Hepatocyte (in vitro differentiated cells): Measurements from ENCODE around the gene INIP. TPM values are rescaled to one million over a fixed set of nuclear protein-coding genes. Genes with fewer than 3 reads are reported as not detected.

Experiments used
- DNase-seq: peaks from one replicate; pipeline ENCODE4 v3.0.0-alpha.2; 2016; ENCODE audit warnings: low spot score
- H2AFZ ChIP-seq: fragments of 200-600 bp; sonication (generic); 2 replicates; pipeline ENCODE4 v1.6.0; 2016; ENCODE audit warnings: antibody characterized with exemption, mild to moderate bottlenecking
- H3K27ac ChIP-seq: fragments of 200-600 bp; sonication (generic); 2 replicates; pipeline ENCODE4 v1.5.1; 2016; ENCODE audit warnings: mild to moderate bottlenecking
- H3K27me3 ChIP-seq: fragments of 200-600 bp; sonication (generic); 2 replicates; pipeline ENCODE4 v1.6.1; 2016
- H3K36me3 ChIP-seq: fragments of 200-600 bp; sonication (generic); replicated peaks from 2 replicates; pipeline ENCODE4 v1.5.1; 2016; ENCODE audit warnings: low read depth; ENCODE audit not compliant: insufficient read depth
- H3K4me1 ChIP-seq: fragments of 200-600 bp; sonication (generic); 2 replicates; pipeline ENCODE4 v1.5.1; 2016; ENCODE audit warnings: mild to moderate bottlenecking, moderate library complexity; ENCODE audit not compliant: insufficient read depth
- H3K4me2 ChIP-seq: fragments of 200-600 bp; sonication (generic); 2 replicates; pipeline ENCODE4 v1.6.0; 2016
- H3K4me3 ChIP-seq: fragments of 200-600 bp; sonication (generic); 2 replicates; pipeline ENCODE4 v1.5.1; 2016; ENCODE audit warnings: mild to moderate bottlenecking
- H3K79me2 ChIP-seq: fragments of 200-600 bp; sonication (generic); 2 replicates; pipeline ENCODE4 v1.6.0; 2017; ENCODE audit warnings: mild to moderate bottlenecking
- H3K9me2 ChIP-seq: fragments of 200-600 bp; sonication (generic); replicated peaks from 2 replicates; pipeline ENCODE4 v1.6.0; 2017; ENCODE audit warnings: mild to moderate bottlenecking; ENCODE audit not compliant: insufficient read depth
- H3K9me3 ChIP-seq: fragments of 200-600 bp; sonication (generic); 2 replicates; pipeline ENCODE4 v1.5.1; 2016; ENCODE audit warnings: low read depth, mild to moderate bottlenecking
- H4K20me1 ChIP-seq: fragments of 200-600 bp; sonication (generic); 2 replicates; pipeline ENCODE4 v1.6.0; 2016; ENCODE audit warnings: mild to moderate bottlenecking; ENCODE audit not compliant: insufficient read depth, poor library complexity, severe bottlenecking
- EZH2 ChIP-seq: fragments of 200-600 bp; sonication (generic); IDR thresholded peaks from 2 replicates; pipeline ENCODE4 v1.6.1; 2016; ENCODE audit warnings: antibody characterized with exemption, mild to moderate bottlenecking, borderline replicate concordance
- EZH2phosphoT487 ChIP-seq: fragments of 200-600 bp; sonication (generic); IDR thresholded peaks from one replicate; pipeline ENCODE4 v1.6.1; 2018; ENCODE audit warnings: antibody characterized with exemption, mild to moderate bottlenecking, low read depth, moderate library complexity; ENCODE audit not compliant: unreplicated experiment, severe bottlenecking
- WGBS: methylation state at CpG from one replicate; pipeline ENCODE4 v1.1.6; 2016; ENCODE audit warnings: low lambda C conversion rate; ENCODE audit errors: missing lambda C conversion rate; 5-methylcytosine and 5-hydroxymethylcytosine counted together
- polyA plus RNA-seq: library from polyadenylated mRNA; unstranded; fragments of >200 nt; fragmentation: Nextera tagmentation; extraction: Ambion mirVana; gene quantifications from 2 replicates; pipeline ENCODE4 v1.2.1, GENCODE V29; 2016
- total RNA-seq: library from RNA; depleted of rRNA; stranded (reverse); fragments of >200 nt; gene quantifications from 2 replicates; pipeline ENCODE4 v1.2.3, GENCODE V29; 2014
- TF ChIP-seq, protein P1 (sequence below): fragments of 200-600 bp; sonication (generic); IDR thresholded peaks from 2 replicates; pipeline ENCODE4 v1.5.1; 2016; ENCODE audit warnings: antibody characterized with exemption, mild to moderate bottlenecking; ENCODE audit not compliant: poor library complexity

The INIP gene
- total and polyA plus RNA-seq, 2 experiments from 2014 or later = 19.3 to 37.4 TPM

DNA sequence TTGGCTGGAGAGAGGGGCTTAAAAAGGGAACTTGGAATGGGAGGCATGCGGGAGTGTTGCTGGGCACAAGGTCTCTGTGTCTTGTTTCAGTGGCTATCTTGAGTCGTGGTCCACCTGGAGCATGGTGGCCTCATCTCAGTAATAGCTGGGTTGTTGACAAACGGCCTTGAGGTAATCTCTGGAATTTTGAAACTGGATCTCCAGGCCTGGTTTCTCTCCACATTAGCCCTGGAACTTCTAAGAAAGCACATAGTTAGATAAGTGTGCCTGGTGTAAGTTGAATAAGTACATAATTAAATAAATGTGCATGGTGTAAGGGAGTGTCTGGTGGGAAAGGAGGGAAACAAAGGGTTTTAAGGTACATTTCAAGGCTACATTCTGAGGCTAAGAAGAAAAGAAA lies 62.2 kb downstream of the INIP start:
- WGBS = 18% methylated on average over 3 of the region's 3 CpGs
- Histone ChIP-seq H3K79me2 (no peaks in the 10 kb centered on the region), H3K9me3 (no peaks in the 10 kb centered on the region), H2AFZ (no peak overlapping the region), H3K4me2 (peak overlapping the region; percentile 49), H4K20me1 (no peaks in the 10 kb centered on the region), H3K9me2 (no peaks in the 10 kb centered on the region), H3K27me3 (no peaks in the 10 kb centered on the region), H3K27ac (peak overlapping the region; percentile 20), H3K4me3 (no peak overlapping the region), H3K4me1 (no peaks in the 10 kb centered on the region), H3K36me3 (no peaks in the 10 kb centered on the region)
- TF ChIP-seq EZH2phosphoT487 = no peak
- TF ChIP-seq, protein P1, sequence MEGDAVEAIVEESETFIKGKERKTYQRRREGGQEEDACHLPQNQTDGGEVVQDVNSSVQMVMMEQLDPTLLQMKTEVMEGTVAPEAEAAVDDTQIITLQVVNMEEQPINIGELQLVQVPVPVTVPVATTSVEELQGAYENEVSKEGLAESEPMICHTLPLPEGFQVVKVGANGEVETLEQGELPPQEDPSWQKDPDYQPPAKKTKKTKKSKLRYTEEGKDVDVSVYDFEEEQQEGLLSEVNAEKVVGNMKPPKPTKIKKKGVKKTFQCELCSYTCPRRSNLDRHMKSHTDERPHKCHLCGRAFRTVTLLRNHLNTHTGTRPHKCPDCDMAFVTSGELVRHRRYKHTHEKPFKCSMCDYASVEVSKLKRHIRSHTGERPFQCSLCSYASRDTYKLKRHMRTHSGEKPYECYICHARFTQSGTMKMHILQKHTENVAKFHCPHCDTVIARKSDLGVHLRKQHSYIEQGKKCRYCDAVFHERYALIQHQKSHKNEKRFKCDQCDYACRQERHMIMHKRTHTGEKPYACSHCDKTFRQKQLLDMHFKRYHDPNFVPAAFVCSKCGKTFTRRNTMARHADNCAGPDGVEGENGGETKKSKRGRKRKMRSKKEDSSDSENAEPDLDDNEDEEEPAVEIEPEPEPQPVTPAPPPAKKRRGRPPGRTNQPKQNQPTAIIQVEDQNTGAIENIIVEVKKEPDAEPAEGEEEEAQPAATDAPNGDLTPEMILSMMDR = no peak
- TF ChIP-seq EZH2 = no peak
- DNase-seq = peak; percentile 12

DNA sequence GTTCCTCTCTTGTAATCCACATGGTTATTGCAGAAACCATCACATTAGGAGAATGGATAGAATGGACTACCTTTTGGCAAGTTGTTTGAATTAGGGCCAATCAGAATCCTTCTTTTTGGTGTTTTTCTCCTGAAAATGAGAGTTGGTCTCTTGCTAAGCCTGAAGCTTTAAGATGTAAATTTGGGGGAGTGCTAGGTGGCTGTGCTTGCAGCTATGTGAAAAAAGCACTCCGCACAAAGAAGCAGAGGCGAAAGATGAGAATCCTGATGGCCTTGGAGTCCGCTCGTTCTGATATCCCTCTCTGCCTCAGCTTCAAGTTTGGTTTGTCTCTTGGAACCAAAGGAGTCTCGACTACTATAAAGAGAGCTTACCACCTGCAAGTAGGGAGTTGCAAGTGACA lies 63.6 kb downstream of the INIP start:
- H3K79me2 ChIP-seq = no peaks in the 10 kb centered on the region

DNA sequence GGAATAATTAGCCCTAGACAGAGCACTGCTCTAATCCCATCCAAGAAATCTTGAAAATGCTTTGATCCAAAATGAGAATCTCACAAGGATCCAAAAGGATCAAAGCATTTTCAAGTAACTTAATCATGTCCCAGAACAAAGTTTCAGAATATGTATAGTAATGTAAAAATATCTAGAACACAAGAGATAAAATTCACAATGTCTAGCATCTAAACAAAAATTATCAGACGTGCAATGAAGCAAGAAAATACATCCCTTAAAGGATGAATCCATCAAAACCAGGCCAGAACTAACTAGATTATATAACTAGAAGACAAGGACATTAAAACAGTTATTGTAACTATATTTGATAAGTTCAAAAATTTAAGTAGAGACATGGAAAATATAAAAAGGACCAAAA lies 69.3 kb downstream of the INIP start:
- no peak for DNase-seq
- no peaks in the 10 kb centered on the region for H3K9me2 ChIP-seq
- TF ChIP-seq EZH2phosphoT487 (no peak), EZH2 (no peak)
- TF ChIP-seq, protein P1 = no peak
- no peak overlapping the region for H2AFZ ChIP-seq
- H3K9me3 ChIP-seq = peaks cover 6% of the 10 kb centered on the region
- 100% methylated on average over 1 of the region's 1 CpG for WGBS
- H3K36me3 ChIP-seq = no peaks in the 10 kb centered on the region
- no peaks in the 10 kb centered on the region for H3K4me1 ChIP-seq
- no peaks in the 10 kb centered on the region for H4K20me1 ChIP-seq
- H3K4me2 ChIP-seq = no peak overlapping the region
- no peaks in the 10 kb centered on the region for H3K79me2 ChIP-seq
- no peak overlapping the region for H3K4me3 ChIP-seq
- no peak overlapping the region for H3K27ac ChIP-seq
- no peaks in the 10 kb centered on the region for H3K27me3 ChIP-seq

More for the DNA sequence above, 63.6 kb downstream of the INIP start:
- Histone ChIP-seq H3K27ac (no peak overlapping the region), H3K9me3 (no peaks in the 10 kb centered on the region), H2AFZ (no peak overlapping the region), H3K4me3 (no peak overlapping the region), H4K20me1 (no peaks in the 10 kb centered on the region), H3K4me1 (no peaks in the 10 kb centered on the region), H3K27me3 (no peaks in the 10 kb centered on the region), H3K9me2 (no peaks in the 10 kb centered on the region), H3K36me3 (no peaks in the 10 kb centered on the region), H3K4me2 (no peak overlapping the region)
- no peak for DNase-seq
- WGBS = 84% methylated on average over 5 of the region's 5 CpGs
- TF ChIP-seq EZH2phosphoT487 = no peak
- TF ChIP-seq, protein P1 = no peak
- TF ChIP-seq EZH2 = no peak

DNA sequence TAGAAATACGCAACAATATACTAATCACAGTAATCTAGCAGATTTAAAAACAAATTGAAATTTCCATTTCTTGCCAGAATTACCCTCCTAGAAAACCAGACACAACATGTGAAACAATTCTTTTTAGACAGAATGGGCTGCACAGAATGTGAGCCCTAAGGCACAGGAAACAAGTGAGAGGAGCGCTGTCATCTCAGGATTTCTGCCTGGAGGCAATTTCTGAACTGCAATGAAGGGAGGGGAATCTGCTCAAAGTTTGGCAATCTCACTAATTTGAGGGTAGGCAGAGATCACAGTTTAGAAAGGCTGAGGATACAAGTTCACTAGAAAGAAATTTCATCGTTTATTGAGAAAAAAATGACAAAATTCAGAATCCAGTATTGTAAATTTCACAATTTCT lies 70.3 kb downstream of the INIP start:
- Histone ChIP-seq H4K20me1 (no peaks in the 10 kb centered on the region), H3K36me3 (no peaks in the 10 kb centered on the region), H3K4me1 (no peaks in the 10 kb centered on the region), H3K9me2 (no peaks in the 10 kb centered on the region), H3K79me2 (no peaks in the 10 kb centered on the region), H2AFZ (no peak overlapping the region), H3K9me3 (peaks cover 6% of the 10 kb centered on the region), H3K4me3 (no peak overlapping the region), H3K27ac (no peak overlapping the region), H3K4me2 (no peak overlapping the region), H3K27me3 (no peaks in the 10 kb centered on the region)
- TF ChIP-seq EZH2 = no peak
- TF ChIP-seq, protein P1 = no peak
- no peak for DNase-seq
- WGBS = 93% methylated on average over 3 of the region's 3 CpGs
